HepG2 (cell line): ENCODE measurements around the gene SRPRA. TPM values are rescaled to one million over a fixed set of nuclear protein-coding genes. Genes with fewer than 3 reads are reported as not detected.

Source experiments
- DNMT3B ChIP-seq: conservative IDR thresholded peaks from 2 replicates; pipeline ENCODE4 v1.6.1; 2016; ENCODE audit warnings: missing biosample characterization, control low read depth
- EEA1 ChIP-seq: sonication (generic); formaldehyde crosslinking; IDR thresholded peaks from 2 replicates; pipeline ENCODE4 v1.5.1; 2020; ENCODE audit warnings: mild to moderate bottlenecking, missing genetic modification reagents, borderline replicate concordance
- ELF3 ChIP-seq: IDR thresholded peaks from 2 replicates; pipeline ENCODE4 v1.6.1; 2016; ENCODE audit warnings: missing genetic modification reagents, missing compliant biosample characterization
- FOSL2 ChIP-seq: sonication (generic); formaldehyde crosslinking; IDR thresholded peaks from 2 replicates; pipeline ENCODE4 v1.4.0; 2020; ENCODE audit warnings: missing genetic modification reagents
- GTF3A ChIP-seq: sonication (generic); formaldehyde crosslinking; conservative IDR thresholded peaks from 2 replicates; pipeline ENCODE4 v1.4.0; 2020; ENCODE audit warnings: mild to moderate bottlenecking, missing genetic modification reagents
- HOXD1 ChIP-seq: sonication (generic); formaldehyde crosslinking; IDR thresholded peaks from 2 replicates; pipeline ENCODE4 v1.5.0; 2020; ENCODE audit warnings: missing genetic modification reagents
- PHF20 ChIP-seq: sonication (generic); formaldehyde crosslinking; IDR thresholded peaks from 2 replicates; pipeline ENCODE4 v1.5.0; 2020; ENCODE audit warnings: mild to moderate bottlenecking, missing genetic modification reagents
- PHF8 ChIP-seq: sonication (generic); formaldehyde crosslinking; IDR thresholded peaks from 2 replicates; pipeline ENCODE4 v1.5.0; 2020; ENCODE audit warnings: missing genetic modification reagents
- SNRNP70 ChIP-seq: fragments of 200-400 bp; formaldehyde crosslinking; IDR thresholded peaks from 2 replicates; pipeline ENCODE4 v1.6.1; 2017; ENCODE audit warnings: mild to moderate bottlenecking, low read depth, low read length, moderate library complexity
- SUZ12 ChIP-seq: fragments of 150-350 bp; IDR thresholded peaks from 2 replicates; pipeline ENCODE4 v1.6.1; 2014; ENCODE audit warnings: low read depth, low read length
- TRIM24 ChIP-seq: sonication (generic); formaldehyde crosslinking; IDR thresholded peaks from 2 replicates; pipeline ENCODE4 v1.8.0; 2022; ENCODE audit warnings: mild to moderate bottlenecking, missing genetic modification reagents
- ZNF558 ChIP-seq: sonication (generic); formaldehyde crosslinking; IDR thresholded peaks from 2 replicates; pipeline ENCODE4 v1.9.0; 2022; ENCODE audit warnings: mild to moderate bottlenecking, missing genetic modification reagents, borderline replicate concordance
- ZNF709 ChIP-seq: sonication (generic); formaldehyde crosslinking; IDR thresholded peaks from 2 replicates; pipeline ENCODE4 v1.5.0; 2020; ENCODE audit warnings: mild to moderate bottlenecking, missing genetic modification reagents
- polyA plus RNA-seq, 8 experiments: library from polyadenylated mRNA; depleted of rRNA in 3 of 8; stranded (reverse) in 7 of 8; unstranded in 1 of 8; fragments of >200 nt; fragmentation: Illumina TruSeq in 4 of 8; extraction: Trizol in 4 of 8; gene quantifications; 2 replicates each; pipeline versions ENCODE4 v1.2.1 to v1.2.3, GENCODE V29; 2011 to 2016; ENCODE audit warnings: low read depth in 4 of 8, missing spikeins in 1 of 8, mixed read lengths in 1 of 8; ENCODE audit not compliant: insufficient read depth in 1 of 8
- total RNA-seq, 5 experiments: library from RNA; depleted of rRNA; stranded (reverse); fragments of >200 nt; fragmentation: Illumina TruSeq; extraction: Trizol; gene quantifications; 2 replicates each; pipeline ENCODE4 v1.2.3, GENCODE V29; 2016; ENCODE audit warnings: low read depth in 1 of 5
- TF ChIP-seq, protein P1 (sequence below): sonication (generic); formaldehyde crosslinking; conservative IDR thresholded peaks from 2 replicates; pipeline ENCODE4 v1.4.0; 2020; ENCODE audit warnings: mild to moderate bottlenecking, missing genetic modification reagents, moderate library complexity
- TF ChIP-seq, protein P2 (sequence below): sonication (generic); formaldehyde crosslinking; IDR thresholded peaks from 2 replicates; pipeline ENCODE4 v1.8.1; 2023; ENCODE audit warnings: mild to moderate bottlenecking, missing genetic modification reagents
- TF ChIP-seq, protein P3 (sequence below), 2 experiments: IDR thresholded peaks; 2 replicates each; pipeline ENCODE4 v1.6.1; 2011 to 2012; ENCODE audit warnings: low read length in 2 of 2, borderline replicate concordance in 1 of 2, low read depth in 1 of 2, mild to moderate bottlenecking in 1 of 2, moderate library complexity in 1 of 2
- TF ChIP-seq, protein P4 (sequence below): sonication (generic); formaldehyde crosslinking; IDR thresholded peaks from 2 replicates; pipeline ENCODE4 v1.9.0; 2021; ENCODE audit warnings: missing genetic modification reagents, mild to moderate bottlenecking, borderline replicate concordance

The SRPRA gene
- total and polyA plus RNA-seq, 2 of the 13 experiments (the other 11 are each of a cell fraction or from before 2014, with no cell fraction given), result 27.7 to 64.6 TPM

DNA sequence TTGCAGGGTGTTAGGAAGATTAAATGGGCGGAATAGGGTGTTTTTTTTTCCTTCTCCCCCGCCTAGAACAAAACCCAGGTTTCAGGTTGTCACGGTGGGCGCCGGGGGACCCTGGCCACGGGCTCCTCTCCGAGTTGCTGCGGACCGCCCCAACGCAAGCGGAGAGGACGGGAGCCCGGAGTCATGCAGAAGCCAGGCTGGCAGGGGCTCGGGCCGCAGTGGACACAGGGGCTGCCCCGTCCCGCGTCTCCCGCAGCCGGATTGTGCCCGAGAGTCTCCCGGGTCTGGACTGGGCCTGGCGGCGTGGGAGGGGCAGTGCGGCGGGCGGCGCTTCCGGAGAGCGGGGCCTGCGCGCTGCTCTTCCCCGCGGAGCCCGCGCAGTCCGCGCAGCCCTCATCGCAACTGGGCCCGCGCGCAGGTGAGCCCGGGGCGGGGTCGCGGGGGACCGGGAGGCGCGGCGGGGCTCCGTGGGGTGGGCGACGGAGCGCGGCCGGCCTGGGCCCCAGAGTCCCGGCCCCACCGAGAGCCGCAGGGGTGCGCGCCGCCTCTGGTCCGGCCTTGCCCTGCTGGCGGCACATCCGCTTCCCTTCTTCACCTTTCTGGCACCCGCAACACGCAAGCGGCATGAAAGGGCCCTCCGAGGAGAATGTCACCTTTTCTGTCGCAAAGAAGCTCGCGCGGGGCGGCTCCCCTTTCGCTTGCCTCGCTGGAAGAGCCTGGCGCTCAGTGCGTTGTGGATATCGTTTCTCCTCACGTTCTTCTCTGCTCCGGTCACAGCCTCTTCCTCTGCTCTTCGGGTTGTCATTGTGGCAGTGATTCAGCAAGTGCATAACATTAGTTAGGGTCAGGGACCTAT lies 14.3 kb upstream of the SRPRA start, which contains the start of gene TIRAP (continued):
- TF ChIP-seq, protein P1, sequence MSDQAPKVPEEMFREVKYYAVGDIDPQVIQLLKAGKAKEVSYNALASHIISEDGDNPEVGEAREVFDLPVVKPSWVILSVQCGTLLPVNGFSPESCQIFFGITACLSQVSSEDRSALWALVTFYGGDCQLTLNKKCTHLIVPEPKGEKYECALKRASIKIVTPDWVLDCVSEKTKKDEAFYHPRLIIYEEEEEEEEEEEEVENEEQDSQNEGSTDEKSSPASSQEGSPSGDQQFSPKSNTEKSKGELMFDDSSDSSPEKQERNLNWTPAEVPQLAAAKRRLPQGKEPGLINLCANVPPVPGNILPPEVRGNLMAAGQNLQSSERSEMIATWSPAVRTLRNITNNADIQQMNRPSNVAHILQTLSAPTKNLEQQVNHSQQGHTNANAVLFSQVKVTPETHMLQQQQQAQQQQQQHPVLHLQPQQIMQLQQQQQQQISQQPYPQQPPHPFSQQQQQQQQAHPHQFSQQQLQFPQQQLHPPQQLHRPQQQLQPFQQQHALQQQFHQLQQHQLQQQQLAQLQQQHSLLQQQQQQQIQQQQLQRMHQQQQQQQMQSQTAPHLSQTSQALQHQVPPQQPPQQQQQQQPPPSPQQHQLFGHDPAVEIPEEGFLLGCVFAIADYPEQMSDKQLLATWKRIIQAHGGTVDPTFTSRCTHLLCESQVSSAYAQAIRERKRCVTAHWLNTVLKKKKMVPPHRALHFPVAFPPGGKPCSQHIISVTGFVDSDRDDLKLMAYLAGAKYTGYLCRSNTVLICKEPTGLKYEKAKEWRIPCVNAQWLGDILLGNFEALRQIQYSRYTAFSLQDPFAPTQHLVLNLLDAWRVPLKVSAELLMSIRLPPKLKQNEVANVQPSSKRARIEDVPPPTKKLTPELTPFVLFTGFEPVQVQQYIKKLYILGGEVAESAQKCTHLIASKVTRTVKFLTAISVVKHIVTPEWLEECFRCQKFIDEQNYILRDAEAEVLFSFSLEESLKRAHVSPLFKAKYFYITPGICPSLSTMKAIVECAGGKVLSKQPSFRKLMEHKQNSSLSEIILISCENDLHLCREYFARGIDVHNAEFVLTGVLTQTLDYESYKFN (CRISPR knock-in tag), result no peak
- TF ChIP-seq FOSL2 (CRISPR knock-in tag) (no peak), DNMT3B (no peak), EEA1 (peak; percentile 54; the same call in 1 of the 2 replicates), ELF3 (CRISPR knock-in tag) (peak; percentile 50; the same call in 1 of the 2 replicates), SNRNP70 (no peak), GTF3A (CRISPR knock-in tag) (no peak), TRIM24 (no peak), ZNF558 (CRISPR knock-in tag) (peak; percentile 91; the same call in 1 of the 2 replicates), PHF20 (CRISPR knock-in tag) (peak; percentile 79), SUZ12 (no peak), ZNF709 (peak; percentile 53; the same call in 1 of the 2 replicates), HOXD1 (no peak), PHF8 (CRISPR knock-in tag) (peak; percentile 95)
- TF ChIP-seq, protein P2, sequence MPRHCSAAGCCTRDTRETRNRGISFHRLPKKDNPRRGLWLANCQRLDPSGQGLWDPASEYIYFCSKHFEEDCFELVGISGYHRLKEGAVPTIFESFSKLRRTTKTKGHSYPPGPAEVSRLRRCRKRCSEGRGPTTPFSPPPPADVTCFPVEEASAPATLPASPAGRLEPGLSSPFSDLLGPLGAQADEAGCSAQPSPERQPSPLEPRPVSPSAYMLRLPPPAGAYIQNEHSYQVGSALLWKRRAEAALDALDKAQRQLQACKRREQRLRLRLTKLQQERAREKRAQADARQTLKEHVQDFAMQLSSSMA (CRISPR knock-in tag), result peak; percentile 74; the same call in 1 of the 2 replicates
- TF ChIP-seq, protein P3, sequence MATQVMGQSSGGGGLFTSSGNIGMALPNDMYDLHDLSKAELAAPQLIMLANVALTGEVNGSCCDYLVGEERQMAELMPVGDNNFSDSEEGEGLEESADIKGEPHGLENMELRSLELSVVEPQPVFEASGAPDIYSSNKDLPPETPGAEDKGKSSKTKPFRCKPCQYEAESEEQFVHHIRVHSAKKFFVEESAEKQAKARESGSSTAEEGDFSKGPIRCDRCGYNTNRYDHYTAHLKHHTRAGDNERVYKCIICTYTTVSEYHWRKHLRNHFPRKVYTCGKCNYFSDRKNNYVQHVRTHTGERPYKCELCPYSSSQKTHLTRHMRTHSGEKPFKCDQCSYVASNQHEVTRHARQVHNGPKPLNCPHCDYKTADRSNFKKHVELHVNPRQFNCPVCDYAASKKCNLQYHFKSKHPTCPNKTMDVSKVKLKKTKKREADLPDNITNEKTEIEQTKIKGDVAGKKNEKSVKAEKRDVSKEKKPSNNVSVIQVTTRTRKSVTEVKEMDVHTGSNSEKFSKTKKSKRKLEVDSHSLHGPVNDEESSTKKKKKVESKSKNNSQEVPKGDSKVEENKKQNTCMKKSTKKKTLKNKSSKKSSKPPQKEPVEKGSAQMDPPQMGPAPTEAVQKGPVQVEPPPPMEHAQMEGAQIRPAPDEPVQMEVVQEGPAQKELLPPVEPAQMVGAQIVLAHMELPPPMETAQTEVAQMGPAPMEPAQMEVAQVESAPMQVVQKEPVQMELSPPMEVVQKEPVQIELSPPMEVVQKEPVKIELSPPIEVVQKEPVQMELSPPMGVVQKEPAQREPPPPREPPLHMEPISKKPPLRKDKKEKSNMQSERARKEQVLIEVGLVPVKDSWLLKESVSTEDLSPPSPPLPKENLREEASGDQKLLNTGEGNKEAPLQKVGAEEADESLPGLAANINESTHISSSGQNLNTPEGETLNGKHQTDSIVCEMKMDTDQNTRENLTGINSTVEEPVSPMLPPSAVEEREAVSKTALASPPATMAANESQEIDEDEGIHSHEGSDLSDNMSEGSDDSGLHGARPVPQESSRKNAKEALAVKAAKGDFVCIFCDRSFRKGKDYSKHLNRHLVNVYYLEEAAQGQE (IDR thresholded peaks at IDR 0.05; ENCODE audit: borderline replicate concordance in 1 of 2, low read depth in 1 of 2, low read length in 2 of 2), result no peak
- TF ChIP-seq, protein P4, sequence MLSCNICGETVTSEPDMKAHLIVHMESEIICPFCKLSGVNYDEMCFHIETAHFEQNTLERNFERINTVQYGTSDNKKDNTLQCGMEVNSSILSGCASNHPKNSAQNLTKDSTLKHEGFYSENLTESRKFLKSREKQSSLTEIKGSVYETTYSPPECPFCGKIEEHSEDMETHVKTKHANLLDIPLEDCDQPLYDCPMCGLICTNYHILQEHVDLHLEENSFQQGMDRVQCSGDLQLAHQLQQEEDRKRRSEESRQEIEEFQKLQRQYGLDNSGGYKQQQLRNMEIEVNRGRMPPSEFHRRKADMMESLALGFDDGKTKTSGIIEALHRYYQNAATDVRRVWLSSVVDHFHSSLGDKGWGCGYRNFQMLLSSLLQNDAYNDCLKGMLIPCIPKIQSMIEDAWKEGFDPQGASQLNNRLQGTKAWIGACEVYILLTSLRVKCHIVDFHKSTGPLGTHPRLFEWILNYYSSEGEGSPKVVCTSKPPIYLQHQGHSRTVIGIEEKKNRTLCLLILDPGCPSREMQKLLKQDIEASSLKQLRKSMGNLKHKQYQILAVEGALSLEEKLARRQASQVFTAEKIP (CRISPR knock-in tag), result 0 out of 2 replicates have a peak, but pooled peaks have one; percentile 54
